CD1c-positive myeloid dendritic cell (primary cell): ENCODE measurements around the gene TMEM260.

Experiments
- DNase-seq: peaks from one replicate; pipeline ENCODE4 v3.0.0-alpha.2; 2016; ENCODE audit errors: extremely low spot score

Gene TMEM260

GRCh38 chr14:56579345-56580220, at the start of gene TMEM260:
TSS of gene TMEM260 (plus strand) at chr14:56579798. CDS start at chr14:56579915, 117 bp downstream.
- peak; percentile 94 for DNase-seq

GRCh38 chr14:56532546-56532945, 47.1 kb upstream of the TMEM260 start:
- no peak for DNase-seq

DNA sequence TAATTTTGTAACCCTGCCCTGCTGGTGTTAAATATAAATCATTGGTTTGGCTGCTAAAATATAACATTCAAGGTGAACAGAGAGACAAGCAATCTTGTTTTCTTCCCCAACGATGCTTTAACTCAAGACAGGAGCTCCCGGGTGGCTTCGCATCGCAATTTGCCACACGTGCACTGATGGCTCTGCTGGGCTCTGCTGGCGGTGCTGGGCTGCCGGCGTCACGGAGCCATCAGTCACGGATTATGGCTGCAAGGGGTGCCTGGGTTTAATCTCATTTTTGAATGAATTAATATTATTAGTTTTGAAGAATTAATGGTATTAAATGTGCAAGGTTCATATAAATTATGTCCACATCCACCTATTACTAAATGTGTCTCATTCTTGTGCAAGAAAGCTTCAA, 44.9 kb upstream of the TMEM260 start:
- DNase-seq = no peak

DNA sequence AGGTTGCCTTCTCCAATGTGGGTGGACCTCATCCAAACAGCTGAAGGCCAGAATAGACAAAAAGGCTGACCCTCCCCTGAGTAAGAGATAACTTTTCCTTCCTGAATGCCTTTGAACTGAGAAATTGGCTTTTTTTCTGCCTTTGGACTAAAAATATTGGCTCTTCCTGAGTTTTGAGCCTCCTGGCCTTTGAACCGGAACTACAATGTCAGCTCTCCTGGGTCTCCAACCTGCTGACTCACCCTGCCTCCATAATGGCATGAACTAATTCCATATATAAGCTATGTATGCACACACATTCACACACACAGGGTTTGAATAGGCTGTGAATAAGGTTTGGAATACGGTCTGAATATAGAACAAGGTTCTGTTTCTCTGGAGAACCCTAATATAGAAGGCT, 39.7 kb upstream of the TMEM260 start:
- no peak for DNase-seq

DNA sequence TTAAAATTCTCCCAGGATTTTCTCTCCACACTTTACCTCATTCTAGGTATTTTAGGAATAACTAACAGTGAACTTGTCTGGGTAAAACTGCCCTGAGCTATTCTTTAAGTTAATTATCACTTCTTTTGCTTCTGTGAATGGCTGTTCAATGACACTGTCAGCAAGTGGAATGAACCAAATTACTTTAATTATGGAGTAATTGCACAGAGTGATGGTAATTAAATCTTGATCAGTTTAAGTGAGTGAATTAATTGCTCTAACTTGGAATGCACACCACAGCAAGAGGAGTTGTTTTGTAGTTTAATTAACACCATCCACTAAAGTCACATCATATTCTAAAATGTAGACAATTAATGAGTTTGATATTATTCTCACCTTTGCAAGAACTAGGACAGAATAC, 36.2 kb upstream of the TMEM260 start:
- DNase-seq = no peak

DNA sequence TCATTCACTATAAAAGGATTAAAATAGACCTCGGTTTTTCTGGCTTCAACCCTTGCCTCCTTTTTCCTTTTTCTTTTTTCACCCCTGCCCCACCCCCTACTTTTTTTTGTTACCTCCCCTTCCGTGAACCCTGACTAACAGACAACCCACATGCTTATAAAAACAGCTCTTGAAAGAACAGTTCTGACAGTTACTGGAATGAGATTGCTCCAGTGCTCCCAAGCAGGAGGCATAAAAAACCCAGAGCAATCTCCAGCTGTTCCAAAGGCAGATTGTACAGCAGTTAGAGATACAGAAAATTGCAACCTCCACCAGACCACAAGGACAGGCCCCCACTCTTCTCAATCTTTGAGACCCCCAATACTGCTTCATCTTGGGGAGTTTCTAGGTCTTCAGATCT, 29.9 kb upstream of the TMEM260 start:
- DNase-seq = no peak

- no peak for DNase-seq
Observed at GRCh38 chr14:56552615-56553014, 27.0 kb upstream of the TMEM260 start.

- DNase-seq = no peak
Observed at GRCh38 chr14:56554301-56554700, 25.3 kb upstream of the TMEM260 start.

- DNase-seq = no peak
Observed at GRCh38 chr14:56555921-56556570, 23.6 kb upstream of the TMEM260 start.

DNA sequence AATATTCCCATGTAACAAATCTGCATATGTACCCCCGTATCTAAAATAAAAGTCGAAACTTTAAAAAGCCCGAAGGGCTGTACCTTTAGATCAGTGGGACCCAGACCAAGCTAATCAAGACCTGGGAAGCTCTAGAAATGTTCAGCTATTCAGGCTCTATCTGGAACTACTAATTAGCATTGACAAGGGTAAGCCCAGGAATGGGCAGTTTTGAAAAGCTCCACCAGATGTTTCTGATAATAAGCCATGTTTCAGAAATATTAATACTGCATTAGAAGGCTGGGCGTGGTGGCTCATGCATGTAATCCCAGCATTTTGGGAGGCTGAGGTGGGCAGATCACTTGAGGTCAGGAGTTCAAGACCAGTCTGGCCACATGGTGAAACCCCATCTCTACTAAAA, 20.4 kb upstream of the TMEM260 start:
- DNase-seq = no peak

DNA sequence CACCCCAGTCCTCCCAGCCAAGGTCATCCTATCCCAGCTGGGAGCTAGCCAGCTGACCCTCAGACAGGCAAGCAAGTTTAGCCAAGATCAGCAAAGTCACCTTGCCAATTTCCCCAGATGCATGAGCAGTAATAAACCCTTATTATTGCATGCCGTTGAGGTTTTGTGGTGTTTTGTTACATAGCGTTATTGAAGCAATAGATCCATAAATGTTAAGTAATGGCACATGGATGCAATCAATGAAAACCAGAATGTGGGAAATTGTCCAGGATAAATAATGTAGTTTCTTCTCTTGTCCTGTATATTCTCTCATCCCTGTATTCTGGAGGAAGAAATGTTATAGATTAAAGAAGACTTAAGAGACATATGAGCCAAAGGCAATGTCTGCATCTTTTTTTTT, 18.0 kb upstream of the TMEM260 start:
- no peak for DNase-seq

DNA sequence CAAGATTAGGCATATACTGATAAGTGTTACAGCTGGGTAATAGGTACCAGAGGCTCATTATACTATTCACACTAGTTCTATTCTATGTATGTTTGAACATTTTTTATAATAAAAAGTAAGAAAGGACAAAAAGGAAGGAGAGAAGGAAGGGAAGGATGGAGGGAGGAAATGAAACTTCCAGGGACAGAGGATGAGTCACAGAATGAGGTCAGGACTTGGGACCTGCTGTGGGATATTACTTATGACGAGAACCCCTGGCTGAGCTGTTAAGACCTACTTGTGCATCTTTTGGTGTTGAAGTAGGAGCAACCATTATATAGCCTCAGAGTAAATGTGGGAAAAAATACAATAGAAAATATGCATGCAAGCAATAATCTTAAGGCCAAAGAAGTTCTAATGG, 16.7 kb upstream of the TMEM260 start:
- DNase-seq = no peak

GRCh38 chr14:56569174-56569573, 10.4 kb upstream of the TMEM260 start:
- DNase-seq = no peak

- DNase-seq = no peak
Observed at GRCh38 chr14:56570295-56570694, 9.3 kb upstream of the TMEM260 start.

DNA sequence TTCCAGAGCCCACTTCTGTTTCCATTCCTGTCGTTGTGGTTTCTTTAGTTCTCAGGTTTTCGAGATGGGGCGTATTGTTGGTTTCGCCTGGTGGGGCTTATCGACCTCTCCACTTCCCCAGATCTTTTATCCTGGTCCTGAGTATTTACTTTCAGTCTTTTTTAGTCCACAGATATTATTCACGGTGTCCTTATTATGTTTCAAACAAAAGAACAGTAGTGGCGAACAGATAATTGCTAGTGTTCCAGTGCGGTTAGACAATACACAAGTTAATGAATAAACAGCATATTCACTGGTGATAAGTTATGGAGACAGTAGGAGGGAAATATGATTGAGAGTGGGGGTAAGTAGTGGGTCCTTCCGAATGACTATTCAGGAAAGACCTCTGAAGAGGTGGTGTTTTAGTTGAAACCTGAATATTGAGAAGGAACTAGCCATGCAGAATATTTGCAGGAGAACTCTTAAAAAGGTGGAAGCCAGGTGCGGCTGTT, 668 bp downstream of the TMEM260 start:
- DNase-seq = no peak

DNA sequence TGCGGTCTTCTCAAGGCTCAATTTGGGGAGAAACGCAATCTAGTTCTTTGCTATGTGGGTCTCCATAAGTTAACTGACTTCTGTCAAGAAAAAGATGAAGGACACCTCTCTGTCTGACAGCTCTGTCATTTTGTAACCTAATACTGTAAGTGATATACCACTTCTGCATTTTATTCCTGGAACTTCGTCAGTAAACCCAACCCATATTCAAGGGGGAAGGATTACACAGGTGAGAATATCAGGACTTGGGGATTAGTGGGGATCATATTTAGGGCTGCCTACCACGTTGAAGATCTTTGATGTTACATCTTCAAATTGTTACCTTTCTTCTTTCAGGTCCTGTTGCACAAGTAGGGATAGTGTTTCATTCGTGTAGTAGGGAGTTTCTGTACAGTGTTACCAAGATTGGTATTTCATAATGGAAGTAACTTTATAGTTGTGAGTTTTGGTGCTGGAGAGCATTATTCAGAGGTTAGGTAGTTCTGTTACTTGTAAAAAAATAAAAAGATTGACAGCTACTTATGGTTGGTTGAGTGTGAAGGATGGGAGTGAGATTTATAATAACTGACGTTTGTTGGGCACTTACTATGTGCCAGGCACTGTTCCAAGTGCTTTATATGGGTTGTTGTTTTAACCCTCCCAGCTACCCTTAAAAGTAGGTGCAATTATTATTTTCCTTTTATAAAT, 1.6 kb downstream of the TMEM260 start:
- peak; percentile 20 for DNase-seq

- DNase-seq = no peak
Observed at GRCh38 chr14:56585461-56586084, 6.0 kb downstream of the TMEM260 start.

DNA sequence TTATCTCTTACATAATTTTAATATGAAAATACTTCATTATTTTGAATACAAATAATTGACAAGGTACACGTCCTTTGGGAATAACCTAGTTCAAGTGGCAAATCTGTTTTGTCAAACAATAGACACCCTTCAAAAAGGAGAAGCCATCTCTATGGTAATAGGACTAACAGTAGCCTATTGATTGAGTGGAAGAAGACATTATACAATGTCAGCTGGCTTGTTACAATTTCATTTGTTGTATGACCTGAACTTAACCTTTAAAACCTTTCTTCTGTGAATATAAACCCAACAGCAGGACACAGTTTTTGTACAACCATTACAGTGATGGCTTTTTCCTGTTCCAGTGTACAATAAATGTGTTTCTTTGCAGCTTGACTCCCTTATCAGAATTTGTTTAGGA, 8.1 kb downstream of the TMEM260 start:
- no peak for DNase-seq

DNA sequence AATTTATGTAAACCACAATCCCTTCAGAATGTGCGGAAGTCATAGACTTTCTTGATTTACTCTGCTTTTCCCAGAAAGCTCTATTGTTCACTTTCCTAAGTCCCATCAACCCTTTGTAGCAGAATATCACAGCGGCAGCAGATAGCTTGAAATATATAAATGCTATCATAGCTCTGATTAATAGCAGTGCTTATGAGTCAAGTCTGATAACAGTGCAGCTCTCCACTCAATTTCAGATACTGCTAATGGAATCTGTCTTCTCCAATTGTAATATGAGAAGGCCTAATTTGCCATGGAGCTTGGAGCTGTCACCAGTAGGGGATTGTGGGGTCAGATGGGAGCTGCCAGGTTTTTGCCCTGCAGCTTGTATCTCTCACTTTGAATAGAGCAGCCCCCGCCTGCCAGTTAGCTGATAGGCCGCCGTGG, 10.9 kb downstream of the TMEM260 start:
- DNase-seq = no peak

- no peak for DNase-seq
Observed at GRCh38 chr14:56592746-56593544, 13.3 kb downstream of the TMEM260 start.

DNA sequence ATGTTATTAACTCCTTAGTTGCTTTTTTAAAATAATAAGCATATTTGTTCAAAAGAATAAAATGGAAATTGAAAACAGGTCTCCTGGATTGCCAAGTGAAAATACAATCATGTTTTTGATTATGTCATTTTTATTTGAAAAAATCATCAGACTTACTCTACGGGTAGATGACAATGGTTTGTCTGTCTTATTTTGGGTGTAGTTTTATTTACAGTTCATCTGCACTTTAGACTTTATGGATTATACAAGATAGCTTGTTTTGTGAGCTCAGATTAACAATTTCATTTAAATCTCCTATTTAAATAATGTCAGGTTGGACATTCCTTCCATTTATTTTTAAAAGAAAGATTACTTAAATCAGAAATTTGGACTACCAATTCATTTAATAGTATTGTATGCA, 14.8 kb downstream of the TMEM260 start:
- no peak for DNase-seq
